SU-DHL-6 (cell line): Measurements from ENCODE around the gene SMARCAL1.

Source experiments
- H2AFZ ChIP-seq: fragments of 200-600 bp; sonication (generic); 2 replicates; pipeline ENCODE4 v1.6.1; 2014; ENCODE audit warnings: low read depth, mild to moderate bottlenecking, moderate library complexity, mixed read lengths, antibody characterized with exemption, low read length; ENCODE audit not compliant: severe bottlenecking
- H3F3A ChIP-seq: fragments of 200-600 bp; shearing (Covaris generic); 2 replicates; pipeline ENCODE4 v1.6.0; 2016; ENCODE audit warnings: antibody characterized with exemption, mild to moderate bottlenecking; ENCODE audit not compliant: insufficient read depth
- H3K27ac ChIP-seq: fragments of 200-600 bp; sonication (generic); 2 replicates; pipeline ENCODE4 v1.5.1; 2016; ENCODE audit warnings: low read depth, mild to moderate bottlenecking, low read length, moderate library complexity, mixed read lengths
- H3K27me3 ChIP-seq: fragments of 200-600 bp; sonication (generic), shearing (Covaris generic); 2 replicates; pipeline ENCODE4 v1.6.0; 2014; ENCODE audit warnings: mild to moderate bottlenecking, low read length
- H3K36me3 ChIP-seq: fragments of 200-600 bp; sonication (generic); 2 replicates; pipeline ENCODE4 v1.6.1; 2014; ENCODE audit warnings: mild to moderate bottlenecking, low read length, mixed read lengths
- H3K4me2 ChIP-seq: fragments of 300-600, 200-600 bp; shearing (Covaris generic), sonication (generic); 2 replicates; pipeline ENCODE4 v1.6.0; 2014; ENCODE audit warnings: low read length, low read depth, mild to moderate bottlenecking; ENCODE audit not compliant: poor library complexity, severe bottlenecking
- H3K4me3 ChIP-seq: fragments of 200-600 bp; sonication (generic); 2 replicates; pipeline ENCODE4 v1.5.1; 2014; ENCODE audit warnings: antibody characterized with exemption, low read length, mild to moderate bottlenecking, mixed read lengths; ENCODE audit not compliant: insufficient read depth, poor library complexity, severe bottlenecking
- H3K79me2 ChIP-seq: fragments of 200-600 bp; sonication (generic); 2 replicates; pipeline ENCODE4 v1.6.1; 2014; ENCODE audit warnings: mild to moderate bottlenecking, low read length, moderate library complexity; ENCODE audit not compliant: insufficient read depth
- H3K9ac ChIP-seq: fragments of 200-600 bp; sonication (generic); 2 replicates; pipeline ENCODE4 v1.7.0; 2014; ENCODE audit warnings: mild to moderate bottlenecking, low read length
- H3K9me2 ChIP-seq: fragments of 200-600 bp; sonication (generic); replicated peaks from 2 replicates; pipeline ENCODE4 v1.6.1; 2014; ENCODE audit warnings: low read length; ENCODE audit not compliant: insufficient read depth
- H3K9me3 ChIP-seq: fragments of 200-600 bp; sonication (generic); 2 replicates; pipeline ENCODE4 v1.6.1; 2014; ENCODE audit warnings: low read length, mixed read lengths; ENCODE audit not compliant: insufficient read depth
- H4K20me1 ChIP-seq: fragments of 200-600 bp; sonication (generic); 2 replicates; pipeline ENCODE4 v1.6.1; 2014; ENCODE audit warnings: low read depth, mild to moderate bottlenecking, antibody characterized with exemption, low read length, moderate library complexity, mixed read lengths
- CTCF ChIP-seq: fragments of 200-600 bp; sonication (generic); IDR thresholded peaks from one replicate; pipeline ENCODE4 v1.5.1; 2017; ENCODE audit warnings: antibody characterized with exemption, mild to moderate bottlenecking, low read length, moderate library complexity; ENCODE audit not compliant: insufficient read depth, poor library complexity, severe bottlenecking
- EZH2phosphoT487 ChIP-seq: fragments of 200-600 bp; sonication (generic), shearing (Covaris generic); conservative IDR thresholded peaks from 2 replicates; pipeline ENCODE4 v1.6.1; 2018; ENCODE audit warnings: mild to moderate bottlenecking, antibody characterized with exemption, low read length, moderate library complexity, mixed read lengths

SMARCAL1 gene

GRCh38 chr2:216428618-216429350 lies 16.5 kb downstream of the SMARCAL1 start:
- no peak overlapping the region for H2AFZ ChIP-seq
- H3K36me3 ChIP-seq = peaks cover 19% of the 10 kb centered on the region
- no peak overlapping the region for H3K4me2 ChIP-seq
- H3K27ac ChIP-seq = no peak overlapping the region
- H4K20me1 ChIP-seq = no peaks in the 10 kb centered on the region
- no peaks in the 10 kb centered on the region for H3K9me2 ChIP-seq
- H3K9me3 ChIP-seq = peaks cover 10% of the 10 kb centered on the region; the same call in 1 of the 2 replicates
- H3K9ac ChIP-seq = no peak overlapping the region
- no peak for TF ChIP-seq EZH2phosphoT487
- no peak for TF ChIP-seq CTCF
- no peaks in the 10 kb centered on the region for H3K79me2 ChIP-seq
- no peaks in the 10 kb centered on the region for H3K27me3 ChIP-seq
- no peaks in the 10 kb centered on the region for H3F3A ChIP-seq
- no peak overlapping the region for H3K4me3 ChIP-seq

- no peak overlapping the region for H2AFZ ChIP-seq
- no peaks in the 10 kb centered on the region for H3K9me2 ChIP-seq
- TF ChIP-seq CTCF = no peak
- no peak for TF ChIP-seq EZH2phosphoT487
- H3K9me3 ChIP-seq = peaks cover 10% of the 10 kb centered on the region; the same call in 1 of the 2 replicates
- H4K20me1 ChIP-seq = no peaks in the 10 kb centered on the region
- no peak overlapping the region for H3K9ac ChIP-seq
- no peak overlapping the region for H3K4me2 ChIP-seq
- H3K36me3 ChIP-seq = peaks cover 13% of the 10 kb centered on the region
- H3K79me2 ChIP-seq = no peaks in the 10 kb centered on the region
- H3K27ac ChIP-seq = no peak overlapping the region
- no peak overlapping the region for H3K4me3 ChIP-seq
- H3F3A ChIP-seq = no peaks in the 10 kb centered on the region
- H3K27me3 ChIP-seq = no peaks in the 10 kb centered on the region
These were observed 17.1 kb downstream of the SMARCAL1 start for GRCh38 chr2:216429428-216429827.

- Histone ChIP-seq H4K20me1 (no peaks in the 10 kb centered on the region), H3K4me3 (no peak overlapping the region)
- TF ChIP-seq CTCF = no peak
- no peak for TF ChIP-seq EZH2phosphoT487
These were observed 18.7 kb downstream of the SMARCAL1 start for GRCh38 chr2:216430811-216431530.

More at GRCh38 chr2:216430811-216431530, 18.7 kb downstream of the SMARCAL1 start:
- H2AFZ ChIP-seq = no peak overlapping the region
- no peaks in the 10 kb centered on the region for H3K9me2 ChIP-seq
- no peaks in the 10 kb centered on the region for H3K79me2 ChIP-seq
- H3K4me2 ChIP-seq = no peak overlapping the region
- peaks cover 3% of the 10 kb centered on the region for H3K36me3 ChIP-seq
- no peak overlapping the region for H3K9ac ChIP-seq
- no peaks in the 10 kb centered on the region for H3K27me3 ChIP-seq
- H3K27ac ChIP-seq = no peak overlapping the region
- H3K9me3 ChIP-seq = no peaks in the 10 kb centered on the region
- H3F3A ChIP-seq = no peaks in the 10 kb centered on the region
